Mammary epithelial cell (primary cell): ENCODE results near the gene KCND2.

Experiments used
- EZH2 ChIP-seq: IDR thresholded peaks from 2 replicates; pipeline ENCODE4 v1.6.1; 2012; ENCODE audit warnings: low read length, inconsistent platforms, borderline replicate concordance
- TF ChIP-seq, protein P1 (sequence below), 2 donors: IDR thresholded peaks in 1 of 2; conservative IDR thresholded peaks in 1 of 2; 2 replicates each; pipeline ENCODE4 v1.5.1; 2011 to 2012; ENCODE audit warnings: inconsistent platforms in 2 of 2, low read length in 2 of 2, mild to moderate bottlenecking in 2 of 2, control low read depth in 1 of 2, low read depth in 1 of 2; ENCODE audit not compliant: insufficient read depth in 1 of 2; ENCODE audit errors: extremely low read depth in 1 of 2

DNA sequence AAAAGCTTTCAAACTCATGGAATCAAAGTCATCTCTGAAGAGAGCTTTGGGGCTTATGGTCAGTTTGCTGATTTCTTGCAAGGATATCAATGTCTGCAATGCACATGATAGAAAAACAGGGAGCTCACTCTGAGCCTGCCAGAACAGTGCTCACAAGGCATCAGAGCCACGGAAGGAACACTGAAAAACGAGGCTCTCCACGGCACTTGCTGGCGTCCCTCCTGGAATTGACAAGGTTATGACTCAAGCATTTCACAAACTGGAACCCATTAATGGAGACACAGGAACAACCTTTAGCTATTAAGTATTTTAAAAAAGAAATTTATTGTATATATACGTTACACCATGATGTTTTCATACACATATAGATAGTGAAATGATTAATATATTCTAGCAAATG lies 266.3 kb downstream of the KCND2 start:
- TF ChIP-seq, protein P1, sequence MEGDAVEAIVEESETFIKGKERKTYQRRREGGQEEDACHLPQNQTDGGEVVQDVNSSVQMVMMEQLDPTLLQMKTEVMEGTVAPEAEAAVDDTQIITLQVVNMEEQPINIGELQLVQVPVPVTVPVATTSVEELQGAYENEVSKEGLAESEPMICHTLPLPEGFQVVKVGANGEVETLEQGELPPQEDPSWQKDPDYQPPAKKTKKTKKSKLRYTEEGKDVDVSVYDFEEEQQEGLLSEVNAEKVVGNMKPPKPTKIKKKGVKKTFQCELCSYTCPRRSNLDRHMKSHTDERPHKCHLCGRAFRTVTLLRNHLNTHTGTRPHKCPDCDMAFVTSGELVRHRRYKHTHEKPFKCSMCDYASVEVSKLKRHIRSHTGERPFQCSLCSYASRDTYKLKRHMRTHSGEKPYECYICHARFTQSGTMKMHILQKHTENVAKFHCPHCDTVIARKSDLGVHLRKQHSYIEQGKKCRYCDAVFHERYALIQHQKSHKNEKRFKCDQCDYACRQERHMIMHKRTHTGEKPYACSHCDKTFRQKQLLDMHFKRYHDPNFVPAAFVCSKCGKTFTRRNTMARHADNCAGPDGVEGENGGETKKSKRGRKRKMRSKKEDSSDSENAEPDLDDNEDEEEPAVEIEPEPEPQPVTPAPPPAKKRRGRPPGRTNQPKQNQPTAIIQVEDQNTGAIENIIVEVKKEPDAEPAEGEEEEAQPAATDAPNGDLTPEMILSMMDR (conservative IDR thresholded peaks at IDR 0.05 in 1 of 2, IDR thresholded peaks at IDR 0.05 in 1 of 2; ENCODE audit: extremely low read depth in 1 of 2, insufficient read depth in 1 of 2, low read depth in 1 of 2, low read length in 2 of 2), result no peak
- no peak for TF ChIP-seq EZH2
